Globus pallidus (tissue), 1 donor: Measurements from ENCODE around the gene HLA-DRB1.
"Not testable (repeated sequence)": the region's sequence is repeated elsewhere in the genome, so short reads cannot be mapped to it uniquely, and the experiment has no call there.

Experiments
- DNase-seq: peaks from one replicate; pipeline ENCODE4 v3.0.0-alpha.2; 2015; ENCODE audit warnings: low spot score

HLA-DRB1 gene

DNA sequence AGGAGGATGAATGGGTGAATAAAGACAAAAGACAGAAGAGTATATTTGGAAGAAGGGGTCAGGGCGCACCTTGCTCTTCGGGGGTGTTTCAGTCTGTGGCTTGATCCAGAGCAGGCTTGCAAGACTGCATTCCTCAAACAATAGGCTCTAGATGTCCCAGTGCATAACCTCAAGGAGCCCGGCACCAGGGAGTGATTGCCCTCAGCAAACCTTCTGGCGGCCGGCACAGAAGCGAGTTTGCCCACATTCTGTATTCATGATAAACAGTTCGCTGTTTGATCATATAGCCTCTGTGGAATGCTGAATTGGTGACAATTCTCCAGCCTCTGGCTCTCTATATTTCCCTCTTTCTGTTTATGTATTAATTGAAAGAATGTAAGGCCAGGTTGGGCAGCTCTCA, 29.9 kb downstream of the HLA-DRB1 start:
- DNase-seq, result no peak

DNA sequence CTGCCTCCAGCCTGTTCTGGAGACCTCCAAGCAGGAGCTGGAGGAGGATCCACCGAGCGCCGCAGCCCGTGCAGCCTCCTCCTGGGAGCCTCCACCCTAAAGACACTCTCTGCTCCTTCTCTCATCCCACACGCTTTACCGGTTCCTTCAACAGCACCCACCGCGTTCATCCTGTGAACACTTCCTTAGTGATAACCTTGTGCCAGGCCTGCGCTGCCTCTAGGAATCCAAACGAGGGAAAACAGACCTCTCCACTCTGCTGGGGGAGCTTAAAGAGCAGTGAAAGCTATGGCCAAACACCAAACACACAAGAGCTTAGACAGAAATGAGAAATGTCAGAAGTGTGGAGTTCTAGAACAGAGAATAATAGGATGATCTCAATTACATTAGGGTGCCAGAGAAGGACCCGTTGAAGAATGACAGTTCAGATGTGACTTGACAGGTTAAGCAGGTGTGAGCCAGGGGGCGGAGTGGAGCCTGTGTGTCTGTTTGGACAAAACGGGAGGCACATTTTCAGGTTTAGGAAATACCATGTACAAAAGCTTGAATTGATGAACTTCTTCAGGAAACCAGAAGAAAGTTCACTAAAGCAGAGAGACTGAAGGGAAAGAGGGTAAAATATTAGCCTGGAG, 31.1 kb downstream of the HLA-DRB1 start:
- DNase-seq, result no peak

DNA sequence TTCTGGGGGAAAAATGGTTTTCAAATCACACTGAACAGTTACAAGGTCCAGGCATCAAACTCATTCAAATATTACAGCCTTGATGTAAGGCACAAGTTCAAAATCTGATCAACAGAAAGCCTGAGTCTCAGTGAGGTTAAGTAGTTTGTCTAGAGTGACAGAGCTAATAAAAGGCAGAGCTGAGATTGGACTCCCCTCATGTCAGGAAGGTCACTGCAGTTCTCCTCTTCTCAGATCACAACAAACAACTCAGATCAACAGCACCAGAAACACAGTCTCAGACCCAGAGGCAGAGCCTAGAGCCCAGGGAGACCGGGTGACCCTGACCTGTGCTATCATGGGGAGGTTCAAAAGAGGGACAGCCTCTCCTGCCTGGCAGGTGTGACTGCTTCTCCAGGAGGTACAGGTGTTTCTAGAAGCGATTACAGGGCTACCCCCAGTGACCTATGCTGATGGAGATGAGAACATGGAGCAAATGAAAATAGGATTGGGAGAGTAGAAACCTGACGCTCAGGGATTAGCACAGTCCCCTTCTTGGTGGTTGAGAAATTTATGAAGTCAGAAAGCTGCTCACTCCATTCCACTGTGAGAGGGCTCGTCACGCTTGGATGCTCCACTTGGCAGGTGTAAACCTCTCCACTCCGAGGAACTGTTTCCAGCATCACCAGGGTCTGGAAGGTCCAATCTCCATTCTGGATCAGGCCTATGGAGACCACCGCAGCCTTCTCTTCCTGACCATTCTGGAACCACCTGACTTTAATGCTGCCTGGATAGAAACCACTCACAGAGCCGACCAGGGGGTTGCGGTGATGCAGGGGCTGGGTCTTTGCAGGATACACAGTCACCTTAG, 35.3 kb downstream of the HLA-DRB1 start:
- DNase-seq, result no peak

DNA sequence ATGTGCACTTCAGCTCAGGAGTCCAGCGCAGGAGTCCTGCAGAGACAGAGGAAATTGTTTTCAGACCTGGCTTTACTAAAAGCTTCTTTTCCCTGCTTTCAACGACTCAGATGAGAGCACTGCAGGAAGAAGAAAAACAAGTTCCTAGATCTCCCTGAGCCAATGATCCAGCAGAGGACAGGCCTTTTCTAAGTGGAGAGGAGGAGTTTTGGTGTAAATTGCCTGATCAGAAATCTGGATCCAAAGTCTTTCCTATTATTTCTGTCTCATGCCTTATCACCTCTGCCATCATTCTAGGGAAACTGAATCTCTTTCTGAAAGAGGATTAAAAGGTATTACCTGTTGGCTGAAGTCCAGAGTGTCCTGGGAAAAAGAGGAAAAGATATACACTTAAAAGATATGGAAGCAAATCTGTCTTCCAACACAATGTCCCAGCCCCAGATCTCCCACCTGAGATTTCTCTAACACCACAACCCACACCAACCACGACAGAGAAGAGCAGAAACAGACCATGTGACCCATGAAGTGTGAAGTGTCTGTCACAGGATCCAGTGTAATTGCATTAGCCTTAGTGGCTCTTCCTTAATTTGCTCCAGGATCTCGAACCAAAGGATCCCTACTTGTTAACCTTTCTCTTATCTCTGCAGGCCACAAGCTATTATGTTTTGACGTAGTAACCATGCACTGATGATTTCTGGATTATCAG, 36.5 kb downstream of the HLA-DRB1 start:
- no peak for DNase-seq

DNA sequence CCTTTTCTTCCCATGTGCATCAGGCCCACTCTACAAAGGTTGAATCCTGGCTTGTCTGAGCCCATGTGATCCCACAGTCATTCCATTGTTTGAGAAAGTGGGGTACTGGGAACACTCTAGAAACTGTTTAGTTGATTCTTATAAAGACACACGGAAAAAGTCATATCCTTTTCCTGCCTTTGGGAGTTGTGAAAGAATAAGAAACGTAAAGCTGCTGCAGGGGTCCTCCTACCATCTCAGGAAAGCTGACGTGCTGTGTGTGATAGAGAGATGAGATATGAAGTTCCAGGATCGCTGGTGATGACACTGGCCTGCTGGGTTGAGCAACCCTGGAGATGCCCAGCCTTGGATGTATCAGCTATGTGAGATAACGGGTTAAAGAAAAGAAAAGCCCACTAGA, 38.2 kb downstream of the HLA-DRB1 start:
- DNase-seq, result no peak

DNA sequence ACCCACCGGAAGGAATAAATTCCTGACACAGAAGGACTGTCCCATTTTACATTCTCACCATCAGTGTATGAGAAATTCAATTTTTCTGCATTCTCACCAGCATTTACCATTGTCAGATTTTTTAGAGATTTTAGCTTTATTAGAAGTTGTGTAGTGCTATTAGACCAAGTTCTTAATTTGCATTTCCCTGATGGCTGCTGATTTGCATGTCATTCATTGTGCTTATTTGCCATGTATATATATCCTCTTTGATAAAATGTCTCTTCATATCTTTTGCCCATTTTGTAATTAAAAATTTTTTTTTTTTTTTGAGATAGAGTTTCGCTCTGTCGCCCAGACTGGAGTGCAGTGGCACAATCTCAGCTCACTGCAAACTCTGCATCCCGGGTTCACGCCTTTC, 49.8 kb downstream of the HLA-DRB1 start:
- no peak for DNase-seq

DNA sequence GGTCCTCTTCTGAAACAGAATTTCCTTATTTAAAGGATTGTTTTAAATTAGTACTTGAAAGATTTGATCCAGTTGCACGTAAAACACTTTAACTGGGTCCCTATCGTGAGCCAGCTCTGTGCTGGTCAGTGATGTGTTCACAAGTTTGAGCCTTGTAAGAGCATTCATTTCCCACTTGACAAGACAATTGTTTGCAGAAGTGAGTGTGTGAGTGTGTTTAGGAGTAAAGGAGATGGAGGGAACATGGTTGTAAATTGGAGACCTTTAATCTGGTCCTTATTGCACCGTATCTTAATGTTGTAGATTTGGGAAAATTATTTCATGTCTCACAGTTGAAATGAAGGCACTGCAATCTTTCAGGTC, 59.2 kb downstream of the HLA-DRB1 start:
- not testable (repeated sequence) for DNase-seq

DNA sequence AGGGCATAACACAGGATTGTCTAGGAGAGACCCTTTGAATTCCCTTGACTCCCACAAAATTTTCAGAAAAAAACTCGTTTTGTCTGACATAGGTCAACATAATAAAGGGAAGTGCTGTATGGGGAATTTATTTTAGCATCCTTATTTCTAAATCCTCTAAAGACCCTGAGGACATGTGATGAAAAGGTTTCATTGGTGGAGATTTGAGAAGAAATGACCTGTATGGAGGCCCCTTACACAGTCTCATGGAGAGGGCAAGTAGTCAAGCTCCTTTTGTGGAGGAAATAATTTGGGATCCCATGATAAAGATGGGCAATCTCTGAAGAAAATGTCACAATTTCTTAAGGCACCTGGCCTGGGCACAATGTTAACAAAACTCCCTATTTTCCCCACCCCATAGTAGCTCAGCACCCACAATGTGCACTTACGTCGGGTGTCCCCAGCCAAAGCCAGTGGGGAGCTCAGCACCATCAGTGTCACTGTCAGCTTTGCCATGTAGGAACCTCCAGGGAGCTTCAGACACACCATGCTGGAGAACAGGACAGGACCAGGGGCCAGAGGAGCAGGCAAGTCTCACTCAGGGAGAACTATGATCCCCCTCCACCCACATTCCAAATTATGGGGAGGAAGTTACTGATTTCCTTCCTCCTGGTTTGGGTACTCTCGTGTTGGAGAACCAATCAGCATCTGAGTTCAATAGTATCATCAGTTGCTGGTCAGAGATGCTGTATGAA, 59.8 kb downstream of the HLA-DRB1 start, which contains the start of gene HLA-DRB5:
TSS of gene HLA-DRB5 (minus strand) at position 591 of the 734 bp plus-strand sequence. CDS start at position 528, 63 bp downstream.
- DNase-seq, result peak; percentile 37
